ENCODE data around the gene ANKRD65. TPM values are rescaled to one million over a fixed set of nuclear protein-coding genes. Genes with fewer than 3 reads are reported as not detected.
"Not testable (repeated sequence)": the region's sequence is repeated elsewhere in the genome, so short reads cannot be mapped to it uniquely, and the experiment has no call there.

The ANKRD65 gene
- total RNA-seq, 1 experiment from 2014 or later = not detected

DNA sequence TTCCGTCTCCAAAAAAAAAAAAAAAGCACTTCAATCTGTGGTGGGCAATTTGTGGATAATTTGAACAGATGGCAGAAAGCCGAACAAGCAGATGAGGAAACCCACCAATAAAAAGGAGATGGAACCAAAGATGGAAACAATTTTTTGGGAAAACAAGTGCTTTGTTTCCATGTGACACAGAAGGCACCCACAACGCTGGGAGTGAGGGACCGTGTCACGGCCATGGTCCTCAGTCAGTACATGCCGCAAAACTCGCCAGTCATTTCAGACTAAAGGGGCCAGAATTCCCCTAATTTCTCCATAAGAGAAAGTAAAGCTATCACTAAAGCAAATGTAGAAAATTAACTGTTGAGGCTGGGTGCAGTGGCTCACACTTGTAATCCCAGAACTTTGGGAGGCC, 27.0 kb downstream of the ANKRD65 start:
- H3K9me3 ChIP-seq (replicated peaks) = no peaks in the 10 kb centered on the region
- H3K4me1 ChIP-seq (replicated peaks) = peaks cover 10% of the 10 kb centered on the region
- H3K27me3 ChIP-seq (replicated peaks) = no peaks in the 10 kb centered on the region
- no peak for DNase-seq (ENCODE audit: low read depth in 1 of 2, low spot score in 2 of 2)
- H3K27ac ChIP-seq = no peak overlapping the region
- peaks cover 94% of the 10 kb centered on the region for H3K36me3 ChIP-seq
- H3K4me3 ChIP-seq = no peak overlapping the region

DNA sequence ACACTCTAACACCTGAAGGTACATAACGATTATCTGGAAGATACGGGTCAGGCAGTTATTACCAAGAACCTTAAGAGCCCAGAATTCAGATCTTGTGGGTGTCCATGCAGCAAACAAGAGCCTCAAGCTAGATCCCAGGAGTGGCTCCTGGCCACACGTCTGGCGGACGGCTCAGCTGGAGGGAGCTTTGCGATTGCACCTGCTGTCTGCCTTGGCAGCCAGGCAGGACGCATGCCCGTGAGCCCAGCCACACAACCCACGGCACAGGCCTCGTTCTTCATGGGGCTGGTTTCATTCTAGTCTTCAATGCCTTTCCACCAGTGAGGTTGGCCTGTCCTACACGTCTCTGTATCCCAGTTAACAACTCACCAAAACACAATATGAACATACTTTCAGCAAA, 27.6 kb downstream of the ANKRD65 start:
- Histone ChIP-seq H3K4me1 (replicated peaks) (peaks cover 9% of the 10 kb centered on the region), H3K36me3 (peaks cover 96% of the 10 kb centered on the region), H3K4me3 (no peak overlapping the region), H3K27ac (no peak overlapping the region), H3K27me3 (replicated peaks) (no peaks in the 10 kb centered on the region), H3K9me3 (replicated peaks) (no peaks in the 10 kb centered on the region)
- DNase-seq (ENCODE audit: low read depth in 1 of 2, low spot score in 2 of 2) = no peak

DNA sequence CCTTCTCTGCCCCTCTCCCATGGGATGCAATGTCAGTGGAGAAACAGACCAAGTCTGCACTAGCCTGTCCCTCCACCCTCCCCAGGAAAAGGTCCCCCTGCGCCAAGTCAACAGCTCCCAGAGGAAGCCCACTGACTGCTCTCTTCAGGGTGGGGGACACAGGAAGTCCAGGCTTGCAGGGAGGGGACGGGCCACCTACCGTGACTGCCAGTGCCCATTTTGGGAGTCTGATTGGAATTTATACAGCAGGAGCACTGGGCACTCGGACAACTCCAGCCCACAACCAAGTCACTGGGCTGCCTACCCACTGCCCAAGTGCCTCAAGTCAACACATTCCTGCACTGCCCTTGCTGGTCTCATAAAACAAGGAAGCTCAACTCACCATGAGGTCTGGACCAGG, 28.1 kb downstream of the ANKRD65 start:
- Histone ChIP-seq H3K4me1 (replicated peaks) (peaks cover 5% of the 10 kb centered on the region), H3K36me3 (peaks cover 96% of the 10 kb centered on the region), H3K27ac (no peak overlapping the region), H3K27me3 (replicated peaks) (no peaks in the 10 kb centered on the region), H3K4me3 (no peak overlapping the region), H3K9me3 (replicated peaks) (no peaks in the 10 kb centered on the region)
- no peak for DNase-seq (ENCODE audit: low read depth in 1 of 2, low spot score in 2 of 2)

DNA sequence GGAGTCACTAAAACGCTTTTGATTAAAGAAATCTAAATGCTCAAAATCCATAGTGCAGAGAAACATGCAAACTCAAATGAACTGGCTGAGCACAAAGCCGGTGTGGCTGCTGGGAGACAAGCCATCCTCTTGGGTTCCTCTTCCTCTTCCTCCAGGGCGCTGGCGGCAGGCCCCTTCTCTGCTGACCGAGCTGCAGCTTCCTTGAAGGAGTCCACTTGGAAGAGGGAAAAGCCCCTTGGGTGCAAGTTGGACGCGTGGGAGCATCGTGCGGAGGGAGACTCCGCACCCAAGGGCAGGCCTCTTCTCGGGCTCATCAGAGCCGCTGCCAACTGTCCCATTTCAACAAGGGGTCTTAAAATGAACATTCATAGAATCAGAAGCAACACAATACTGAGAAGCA, 29.9 kb downstream of the ANKRD65 start:
- no peak overlapping the region for H3K4me3 ChIP-seq
- no peaks in the 10 kb centered on the region for H3K9me3 ChIP-seq (replicated peaks)
- H3K27ac ChIP-seq = no peak overlapping the region
- H3K36me3 ChIP-seq = peaks cover 99% of the 10 kb centered on the region
- H3K4me1 ChIP-seq (replicated peaks) = no peaks in the 10 kb centered on the region
- no peak for DNase-seq (ENCODE audit: low read depth in 1 of 2, low spot score in 2 of 2)
- H3K27me3 ChIP-seq (replicated peaks) = no peaks in the 10 kb centered on the region

DNA sequence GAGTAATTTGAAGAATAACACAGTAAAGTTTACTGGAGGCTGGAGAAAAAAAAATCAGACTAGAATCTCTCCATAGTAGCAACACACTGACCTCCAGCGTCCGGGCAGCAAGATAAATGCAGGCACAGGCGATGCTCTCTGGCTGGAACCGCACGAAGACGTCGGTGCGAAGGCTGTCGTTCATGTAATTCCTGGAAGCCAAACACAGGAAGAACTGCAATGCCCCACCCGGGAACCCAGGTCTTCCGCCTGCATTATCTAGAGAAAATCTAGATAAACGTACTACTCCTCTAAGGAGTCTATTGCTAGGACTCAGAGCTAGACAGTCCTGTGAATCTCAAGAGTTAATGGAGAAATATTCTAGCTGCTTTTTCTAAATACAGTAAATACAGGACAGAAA, 30.4 kb downstream of the ANKRD65 start:
- Histone ChIP-seq H3K9me3 (replicated peaks) (no peaks in the 10 kb centered on the region), H3K4me1 (replicated peaks) (no peaks in the 10 kb centered on the region), H3K27ac (no peak overlapping the region), H3K36me3 (peaks cover 100% of the 10 kb centered on the region), H3K4me3 (no peak overlapping the region), H3K27me3 (replicated peaks) (no peaks in the 10 kb centered on the region)
- no peak for DNase-seq (ENCODE audit: low read depth in 1 of 2, low spot score in 2 of 2)

DNA sequence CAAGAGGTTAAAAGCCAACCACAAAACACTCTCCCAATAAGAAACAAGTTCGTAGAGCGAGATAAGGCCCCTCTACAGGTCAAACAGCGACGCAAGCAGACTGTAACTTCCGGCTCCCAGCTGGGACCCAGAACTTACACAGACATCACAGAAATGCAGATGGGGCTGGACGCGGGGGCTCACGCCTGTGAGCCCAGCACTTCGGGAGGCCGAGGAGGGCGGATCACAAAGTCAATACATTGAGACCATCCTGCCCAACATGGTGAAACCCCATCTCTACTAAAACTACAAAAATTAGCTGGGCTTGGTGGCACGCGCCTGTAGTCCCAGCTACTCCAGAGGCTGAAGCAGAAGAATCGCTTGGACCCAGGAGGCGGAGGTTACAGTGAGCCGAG, 33.0 kb downstream of the ANKRD65 start:
- Histone ChIP-seq H3K27me3 (replicated peaks) (no peaks in the 10 kb centered on the region), H3K9me3 (replicated peaks) (no peaks in the 10 kb centered on the region), H3K36me3 (peaks cover 84% of the 10 kb centered on the region), H3K27ac (no peak overlapping the region), H3K4me3 (no peak overlapping the region), H3K4me1 (replicated peaks) (no peaks in the 10 kb centered on the region)
- DNase-seq (ENCODE audit: low read depth in 1 of 2, low spot score in 2 of 2) = no peak

DNA sequence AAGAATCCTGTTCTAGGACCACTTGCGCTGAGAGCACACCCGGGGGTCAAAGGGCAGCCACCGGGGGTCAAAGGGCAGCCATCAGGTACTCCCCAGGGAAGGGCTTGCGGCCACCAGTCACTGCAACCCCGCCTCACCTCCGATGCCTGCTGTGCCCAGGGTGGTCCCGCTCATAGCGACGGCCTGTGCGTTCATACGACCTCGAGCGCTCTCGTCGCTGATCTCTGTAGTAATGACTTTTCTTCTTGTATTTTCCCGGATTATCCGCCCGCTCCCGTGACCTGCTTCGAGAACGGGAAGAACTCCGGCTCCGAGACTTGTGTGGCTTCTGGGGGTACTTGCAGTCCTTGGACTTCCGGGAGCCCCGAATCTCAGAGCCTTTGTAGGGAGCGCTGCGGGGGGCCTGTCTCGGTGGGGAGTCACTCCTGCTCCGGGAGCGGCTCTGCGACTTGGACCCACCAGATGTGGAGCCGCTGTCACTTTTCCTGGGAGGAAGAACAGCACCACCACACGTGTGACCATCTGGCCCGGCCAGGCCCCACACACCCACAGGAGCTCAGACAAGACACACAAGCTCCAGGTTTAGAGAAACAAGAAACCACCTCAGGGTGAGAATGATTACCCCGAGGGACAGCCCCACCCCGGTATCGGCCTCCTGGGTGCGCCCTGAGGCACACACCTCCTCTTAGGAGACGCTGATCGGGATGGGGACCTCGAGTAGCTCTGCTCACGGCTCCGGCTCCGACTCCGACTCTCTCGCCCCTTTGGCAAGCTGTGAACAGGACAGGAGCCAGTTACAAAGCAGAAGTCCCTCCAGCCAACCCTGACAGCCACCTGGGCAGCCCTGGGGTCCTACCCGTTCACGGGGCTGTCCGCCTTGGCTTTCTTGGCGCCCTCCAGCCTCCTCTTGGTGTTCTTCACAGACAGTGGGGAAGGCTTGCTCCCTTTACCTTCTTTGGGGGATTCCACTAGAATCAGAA, 33.7 kb downstream of the ANKRD65 start:
- Histone ChIP-seq H3K9me3 (replicated peaks) (no peaks in the 10 kb centered on the region), H3K27me3 (replicated peaks) (no peaks in the 10 kb centered on the region), H3K36me3 (peaks cover 77% of the 10 kb centered on the region), H3K4me1 (replicated peaks) (no peaks in the 10 kb centered on the region), H3K27ac (no peak overlapping the region), H3K4me3 (no peak overlapping the region)
- no peak for DNase-seq (ENCODE audit: low read depth in 1 of 2, low spot score in 2 of 2)

DNA sequence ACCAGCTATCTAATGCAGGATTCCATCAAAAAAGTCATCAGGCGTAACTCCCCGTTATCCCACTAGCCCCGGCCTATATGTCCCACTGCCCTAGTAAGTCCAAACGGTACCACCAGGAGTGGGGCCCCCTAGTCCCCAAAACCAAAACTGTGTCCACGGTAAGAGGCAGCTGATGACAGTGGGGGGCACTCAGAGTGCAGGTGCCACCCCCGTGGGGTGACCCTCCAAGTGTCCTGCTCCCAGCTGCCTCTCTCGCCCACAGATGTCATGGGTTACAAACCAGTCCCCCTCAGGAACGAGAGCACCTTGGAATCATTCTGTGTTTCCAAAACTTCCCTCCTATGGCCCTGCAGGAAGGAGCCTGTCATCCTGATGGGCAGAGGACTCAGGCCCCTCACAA, 35.1 kb downstream of the ANKRD65 start:
- no peak overlapping the region for H3K4me3 ChIP-seq
- peaks cover 71% of the 10 kb centered on the region for H3K36me3 ChIP-seq
- no peaks in the 10 kb centered on the region for H3K9me3 ChIP-seq (replicated peaks)
- H3K27me3 ChIP-seq (replicated peaks) = no peaks in the 10 kb centered on the region
- no peak overlapping the region for H3K27ac ChIP-seq
- H3K4me1 ChIP-seq (replicated peaks) = no peaks in the 10 kb centered on the region
- no peak for DNase-seq (ENCODE audit: low read depth in 1 of 2, low spot score in 2 of 2)

DNA sequence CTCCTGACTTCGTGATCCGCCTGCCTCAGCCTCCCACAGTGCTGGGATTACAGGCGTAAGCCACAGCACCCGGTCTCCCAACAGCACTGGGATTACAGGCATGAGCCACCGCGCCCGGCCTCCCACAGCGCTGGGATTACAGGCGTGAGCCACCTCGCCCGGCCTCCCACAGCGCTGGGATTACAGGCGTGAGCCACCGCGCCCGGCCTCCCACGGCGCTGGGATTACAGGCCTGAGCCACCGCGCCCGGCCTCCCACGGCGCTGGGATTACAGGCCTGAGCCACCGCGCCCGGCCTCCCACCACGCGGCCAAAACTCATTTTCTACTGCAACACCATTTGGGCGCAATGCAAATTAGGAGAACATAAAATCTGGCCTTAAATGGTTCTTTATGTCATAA, 35.7 kb downstream of the ANKRD65 start:
- not testable (repeated sequence) for H3K4me1 ChIP-seq (replicated peaks); DNase-seq (ENCODE audit: low read depth in 1 of 2, low spot score in 2 of 2); H3K27me3 ChIP-seq (replicated peaks); H3K4me3 ChIP-seq; H3K27ac ChIP-seq; H3K9me3 ChIP-seq (replicated peaks)
- H3K36me3 ChIP-seq = peaks cover 66% of the 10 kb centered on the region

DNA sequence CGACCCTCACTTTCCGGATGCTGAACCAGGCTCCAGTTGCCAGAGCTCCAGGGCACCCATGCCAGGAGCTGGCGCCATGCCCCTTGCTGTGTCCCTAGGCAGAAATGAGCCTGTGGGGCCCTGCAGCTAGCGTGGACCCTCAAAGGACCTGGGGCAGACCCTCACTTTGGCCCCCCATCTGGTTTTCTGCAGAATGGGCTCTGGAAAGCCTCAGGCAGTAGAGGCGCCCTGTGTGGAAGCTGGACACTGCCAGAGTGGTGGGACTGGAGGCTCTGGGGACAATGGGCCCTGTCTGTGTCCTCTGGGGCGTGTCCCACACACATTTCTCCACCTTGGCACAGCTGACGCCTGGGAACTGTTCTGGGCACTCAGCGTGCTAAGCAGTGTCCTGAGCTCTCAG, 39.8 kb downstream of the ANKRD65 start:
- peaks cover 30% of the 10 kb centered on the region for H3K36me3 ChIP-seq
- H3K9me3 ChIP-seq (replicated peaks) = no peaks in the 10 kb centered on the region
- no peaks in the 10 kb centered on the region for H3K27me3 ChIP-seq (replicated peaks)
- no peak overlapping the region for H3K27ac ChIP-seq
- no peak overlapping the region for H3K4me3 ChIP-seq
- H3K4me1 ChIP-seq (replicated peaks) = no peaks in the 10 kb centered on the region
- no peak for DNase-seq (ENCODE audit: low read depth in 1 of 2, low spot score in 2 of 2)

DNA sequence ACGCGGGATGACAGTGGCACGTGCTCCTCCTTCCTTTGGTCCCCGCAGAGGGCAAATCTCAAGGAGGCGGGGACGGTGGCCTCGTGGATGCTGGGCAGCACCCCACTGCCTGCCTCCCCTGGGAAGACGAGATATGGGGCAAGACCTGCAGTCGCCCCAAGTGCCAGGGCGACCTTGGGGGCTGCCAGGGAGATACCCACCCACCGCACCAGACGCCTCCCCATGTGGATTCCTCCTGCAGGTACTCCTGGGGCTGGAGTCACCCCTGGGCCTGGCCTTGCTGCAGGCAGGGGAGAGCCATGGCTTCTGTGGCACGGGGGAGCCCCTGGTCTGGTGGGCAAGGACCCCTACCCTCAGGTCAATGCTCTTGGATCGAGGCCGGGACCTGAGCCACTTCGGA, 40.2 kb downstream of the ANKRD65 start:
- Histone ChIP-seq H3K27me3 (replicated peaks) (no peaks in the 10 kb centered on the region), H3K4me1 (replicated peaks) (peaks cover 3% of the 10 kb centered on the region), H3K36me3 (peaks cover 30% of the 10 kb centered on the region), H3K4me3 (no peak overlapping the region), H3K27ac (no peak overlapping the region), H3K9me3 (replicated peaks) (no peaks in the 10 kb centered on the region)
- no peak for DNase-seq (ENCODE audit: low read depth in 1 of 2, low spot score in 2 of 2)

DNA sequence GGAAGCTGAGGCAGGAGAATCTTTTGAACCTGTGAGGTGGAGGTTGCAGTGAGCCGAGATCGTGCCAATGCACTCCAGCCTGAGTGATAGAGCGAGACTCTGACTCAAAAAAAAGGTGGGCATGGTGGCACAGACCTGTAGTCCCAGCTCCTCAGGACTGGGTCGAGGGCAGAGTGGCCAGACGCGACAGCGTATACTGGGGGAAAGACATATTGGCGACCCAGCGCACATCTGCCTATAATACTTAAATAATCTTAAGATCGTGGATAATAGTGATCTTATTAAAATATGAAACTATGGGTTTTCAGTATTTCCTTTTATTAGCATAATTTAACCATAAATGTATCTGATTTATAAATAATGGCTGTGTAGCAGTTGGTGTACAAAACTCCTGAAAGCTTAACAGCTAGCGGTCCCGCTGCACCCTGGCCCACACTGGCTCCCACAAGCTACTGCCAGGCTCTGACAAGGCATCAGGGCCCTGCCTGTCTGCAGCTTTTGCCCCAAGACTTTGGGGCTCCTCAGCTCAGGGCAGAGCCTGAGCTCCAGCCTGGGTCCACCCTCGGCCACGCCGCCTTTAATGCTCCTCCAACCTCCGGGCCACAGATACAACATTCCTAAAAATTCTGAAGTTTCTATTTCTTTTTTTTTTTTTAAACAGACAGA, 43.4 kb downstream of the ANKRD65 start:
- H3K27me3 ChIP-seq (replicated peaks) = no peaks in the 10 kb centered on the region
- H3K27ac ChIP-seq = no peak overlapping the region
- no peak for DNase-seq (ENCODE audit: low read depth in 1 of 2, low spot score in 2 of 2)
- H3K4me3 ChIP-seq = no peak overlapping the region
- peaks cover 22% of the 10 kb centered on the region for H3K4me1 ChIP-seq (replicated peaks)
- no peaks in the 10 kb centered on the region for H3K9me3 ChIP-seq (replicated peaks)
- peaks cover 45% of the 10 kb centered on the region for H3K36me3 ChIP-seq

DNA sequence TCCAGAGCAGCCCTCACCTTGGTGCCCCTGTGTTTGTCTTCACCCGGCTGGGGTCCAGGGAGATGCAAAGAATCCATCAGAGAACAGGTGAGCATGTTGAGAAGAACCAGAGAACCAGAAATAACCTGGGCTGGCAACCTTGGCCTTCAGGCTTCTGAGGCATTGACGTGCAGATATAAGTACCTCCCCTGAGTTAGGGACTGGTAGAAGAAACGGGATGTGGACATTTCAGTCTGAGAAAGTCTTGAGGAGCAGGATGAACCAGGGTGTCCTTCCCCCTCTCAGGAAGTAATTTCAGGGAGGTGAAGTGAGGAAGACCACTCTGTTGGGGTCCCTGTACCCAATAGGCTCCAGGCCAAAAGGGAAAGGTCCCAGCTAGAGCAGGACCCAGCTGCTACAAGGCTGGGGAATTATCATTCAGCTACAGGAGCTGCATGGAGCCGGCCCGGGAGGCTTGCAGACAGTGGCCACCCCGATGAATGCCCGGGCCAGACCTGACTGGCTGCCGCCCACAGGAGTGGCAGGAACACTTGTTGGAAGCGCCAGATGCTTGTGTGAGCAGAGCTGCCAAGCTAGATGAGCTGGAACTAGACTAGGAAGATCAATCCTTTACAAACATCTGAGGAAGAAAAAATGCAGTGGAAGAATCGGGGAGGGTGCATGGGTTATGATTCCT, 44.4 kb downstream of the ANKRD65 start:
- no peak for DNase-seq (ENCODE audit: low read depth in 1 of 2, low spot score in 2 of 2)
- H3K9me3 ChIP-seq (replicated peaks) = no peaks in the 10 kb centered on the region
- no peak overlapping the region for H3K4me3 ChIP-seq
- H3K36me3 ChIP-seq = peaks cover 52% of the 10 kb centered on the region
- no peak overlapping the region for H3K27ac ChIP-seq
- H3K27me3 ChIP-seq (replicated peaks) = no peaks in the 10 kb centered on the region
- H3K4me1 ChIP-seq (replicated peaks) = peaks cover 32% of the 10 kb centered on the region
